Stimulated activated CD8-positive, alpha-beta memory T cell treated with anti-CD3 and anti-CD28 coated beads, Interleukin-2, amount 100 ng/mL, for 48 hours (primary cell): ENCODE measurements around the gene PIK3CD.
"Not testable (repeated sequence)": the region's sequence is repeated elsewhere in the genome, so short reads cannot be mapped to it uniquely, and the experiment has no call there.

Source experiments
- DNase-seq, 2 donors: peaks; one replicate each; pipeline ENCODE4 v3.0.0-alpha.2; 2020; ENCODE audit warnings: low read depth in 2 of 2

Gene PIK3CD

DNA sequence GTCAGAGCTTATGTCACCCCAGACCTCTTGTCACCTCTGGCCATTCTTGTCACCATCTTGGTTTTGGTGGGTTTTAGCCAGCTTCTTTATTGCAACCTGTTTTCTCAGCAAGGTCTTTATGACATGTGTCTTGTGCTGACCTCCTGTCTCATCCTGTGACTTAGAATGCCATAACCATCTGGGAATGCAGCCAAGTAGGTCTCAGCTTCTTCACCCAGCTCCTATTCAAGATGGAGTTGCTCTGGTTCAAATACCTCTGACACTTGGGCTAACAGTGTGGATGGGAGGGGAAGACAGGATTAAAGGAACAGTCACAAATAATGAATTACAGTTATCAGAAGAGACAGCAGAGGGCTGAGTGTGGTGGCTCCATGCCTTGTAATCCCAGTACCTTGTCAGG, 30.5 kb upstream of the PIK3CD start:
- DNase-seq, result no peak

DNA sequence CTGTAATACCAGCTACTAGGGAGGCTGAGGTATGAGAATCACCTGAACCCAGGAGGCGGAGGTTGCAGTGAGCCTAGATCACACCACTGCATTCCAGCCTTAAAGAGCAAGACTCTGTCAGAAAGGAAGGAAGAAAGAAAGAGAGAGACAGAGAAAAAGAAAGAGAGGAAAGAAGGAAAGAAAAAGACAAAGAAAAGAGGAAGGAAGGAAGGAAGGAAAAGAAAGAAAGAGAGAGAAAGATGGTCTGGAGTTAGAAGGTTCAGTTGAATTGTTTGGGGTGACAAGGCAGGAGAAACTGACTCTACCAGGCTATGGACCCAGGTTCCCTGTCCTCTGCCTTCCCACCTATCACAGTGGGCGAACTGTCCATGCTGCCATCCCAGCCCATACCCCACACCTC, 27.4 kb upstream of the PIK3CD start:
- no peak for DNase-seq

DNA sequence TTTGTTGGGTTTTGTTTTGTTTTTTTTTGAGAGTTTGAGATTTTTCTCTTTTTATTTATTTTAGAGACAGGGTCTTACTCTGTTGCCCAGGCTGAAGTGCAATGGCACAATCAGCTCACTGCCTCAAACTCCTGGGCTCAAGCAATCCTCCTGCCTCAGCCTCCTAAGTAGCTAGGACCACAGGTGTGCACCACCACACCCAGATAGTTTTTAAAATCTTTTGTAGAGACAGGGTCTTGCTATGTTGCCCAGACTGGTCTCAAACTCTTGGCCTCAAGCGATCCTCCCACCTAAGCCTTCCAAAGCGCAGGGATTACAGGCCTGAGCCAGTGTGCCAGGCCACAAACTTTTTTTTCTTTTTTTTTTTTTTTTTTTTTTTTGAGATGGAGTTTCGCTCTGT, 26.5 kb upstream of the PIK3CD start:
- DNase-seq, result not testable (repeated sequence)

DNA sequence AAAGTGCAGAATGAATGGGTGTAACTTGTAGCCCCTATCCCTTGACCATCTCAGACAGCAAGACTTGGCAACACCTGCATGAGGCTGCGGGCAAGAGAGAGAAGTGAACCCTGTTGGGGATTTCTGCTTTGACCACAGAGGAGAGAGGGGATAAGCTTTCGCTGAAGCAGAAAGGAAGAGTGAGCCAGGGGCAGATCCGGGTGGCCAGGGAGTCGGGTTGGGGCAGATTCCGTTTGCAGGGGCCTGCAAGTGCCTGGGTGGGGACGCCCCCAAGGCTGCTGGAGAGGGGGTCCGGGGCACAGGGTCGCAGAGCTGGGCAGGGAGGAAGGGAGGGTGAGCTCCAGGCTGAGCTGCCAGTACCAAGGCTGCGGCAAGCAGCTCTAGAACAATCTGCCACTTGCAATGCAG, 25.3 kb upstream of the PIK3CD start:
- peak in 1 of 2 donors; percentile 13 for DNase-seq

DNA sequence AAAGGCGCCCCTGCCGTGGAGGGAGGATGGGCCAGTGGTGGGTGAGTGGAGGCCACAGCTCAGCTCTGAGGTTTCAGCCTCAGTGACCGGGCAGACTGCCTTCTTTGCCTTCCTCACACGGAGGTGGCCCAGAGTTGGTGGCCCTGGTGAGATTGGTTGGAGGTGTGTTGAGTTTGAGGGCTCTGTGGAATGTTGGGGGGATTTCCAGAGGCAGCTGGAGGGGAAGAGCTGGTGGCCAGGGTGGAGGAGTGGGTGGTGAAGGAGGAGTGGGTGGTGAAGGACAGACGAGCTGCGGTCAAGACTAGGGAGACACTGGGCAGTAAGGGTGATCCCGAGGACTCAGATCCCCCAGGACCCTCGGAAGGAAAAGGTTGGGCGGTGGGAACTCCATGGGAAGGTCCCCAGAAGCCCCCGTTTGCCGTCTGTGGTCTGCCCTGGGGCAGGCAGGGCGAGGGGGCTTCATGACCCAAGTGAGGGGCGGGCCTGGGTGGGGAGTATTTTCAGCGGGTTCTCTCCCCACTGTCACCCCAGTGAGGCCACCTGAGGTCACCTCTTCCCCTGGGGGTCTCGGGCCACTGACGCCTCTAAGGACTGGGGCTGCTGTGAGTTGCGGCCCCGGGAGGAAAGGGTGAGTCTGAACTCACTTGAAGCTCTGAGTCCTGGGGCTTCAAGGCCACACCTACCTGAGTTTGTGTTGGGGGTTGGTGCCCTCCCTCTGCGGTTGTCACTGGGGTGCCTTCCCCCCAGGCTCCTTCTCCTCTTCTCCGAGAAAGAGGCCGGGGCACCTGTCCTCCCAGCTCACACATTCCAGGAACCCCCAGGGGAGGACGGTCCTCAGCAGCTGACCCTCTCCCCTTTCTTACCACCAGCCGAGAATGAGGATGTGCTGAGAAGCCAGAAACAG, 22.7 kb upstream of the PIK3CD start:
- DNase-seq, result peak; percentile 71 to 75

DNA sequence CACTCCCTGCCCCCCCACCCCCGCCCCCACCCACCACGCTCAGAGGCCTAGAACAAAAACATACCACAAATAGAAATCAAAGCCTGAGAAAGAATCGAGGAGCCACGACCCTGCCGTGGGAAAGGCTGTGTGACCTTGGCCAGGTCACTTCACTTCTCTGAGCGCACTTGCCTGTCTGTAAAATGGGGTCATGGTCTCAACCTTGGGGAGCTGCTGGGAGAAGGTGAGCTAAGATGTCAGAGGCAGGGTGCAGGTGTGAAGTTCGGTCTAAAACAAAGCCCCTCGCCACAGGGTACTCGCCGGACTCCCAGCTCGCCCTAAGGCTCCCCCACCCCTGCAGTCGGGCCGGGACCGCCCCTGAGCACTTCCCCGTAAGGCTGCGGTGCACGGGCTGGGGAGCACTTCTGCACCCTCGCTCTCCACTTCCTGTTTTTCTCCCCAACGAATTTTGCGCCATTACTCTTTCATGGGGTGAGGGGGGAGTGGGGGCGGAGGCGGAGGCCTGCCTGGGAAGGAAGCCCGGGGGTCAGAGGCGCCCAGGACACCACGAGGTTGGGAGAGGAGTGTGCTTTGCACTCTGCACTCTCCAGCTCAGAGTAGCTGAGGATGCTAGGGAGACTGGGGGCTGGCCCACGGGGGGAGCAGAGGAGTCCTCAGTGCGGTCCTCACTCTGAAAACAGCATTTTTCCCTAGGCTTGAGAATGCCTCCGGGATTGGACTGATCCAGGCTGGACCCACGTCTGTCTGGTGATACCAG, 21.9 kb upstream of the PIK3CD start:
- peak; percentile 70 to 75 for DNase-seq

DNA sequence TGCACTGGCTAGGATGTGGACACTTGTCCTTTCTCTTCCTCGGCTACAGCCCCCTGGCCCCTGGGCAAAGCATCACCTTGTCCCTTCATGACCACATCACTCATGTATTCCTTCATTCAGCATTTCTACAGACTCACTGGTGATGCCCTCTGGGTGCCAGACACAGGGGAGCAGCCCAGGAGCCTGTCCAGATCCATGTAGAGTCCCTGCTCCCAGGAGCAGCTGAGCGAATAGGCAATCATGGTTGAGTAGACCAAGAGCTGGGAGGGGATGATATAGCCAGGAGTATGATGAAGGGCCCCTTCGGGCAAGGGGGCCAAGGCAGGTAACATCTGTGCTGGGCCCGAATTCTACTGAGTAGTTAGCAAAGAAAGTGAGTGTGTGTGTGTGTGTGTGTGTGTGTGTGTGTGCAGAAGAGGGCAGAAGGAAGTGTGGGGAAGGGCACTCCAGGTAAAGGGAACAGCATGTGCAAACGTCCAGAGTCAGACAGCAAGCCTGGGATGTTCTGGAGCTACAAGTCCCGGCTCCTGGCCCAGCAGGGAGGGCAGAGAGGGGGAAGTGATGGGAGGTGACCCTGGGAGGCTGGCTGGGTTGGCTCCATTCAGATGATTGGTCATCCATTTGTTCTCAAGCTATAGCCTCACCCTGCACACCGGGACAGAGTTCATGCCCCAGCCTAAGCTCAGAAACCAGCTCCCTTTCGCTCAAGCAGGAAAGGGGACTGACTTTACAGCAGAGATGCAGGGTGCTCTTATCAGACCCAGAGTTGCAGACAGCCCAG, 21.0 kb upstream of the PIK3CD start:
- DNase-seq, result no peak

DNA sequence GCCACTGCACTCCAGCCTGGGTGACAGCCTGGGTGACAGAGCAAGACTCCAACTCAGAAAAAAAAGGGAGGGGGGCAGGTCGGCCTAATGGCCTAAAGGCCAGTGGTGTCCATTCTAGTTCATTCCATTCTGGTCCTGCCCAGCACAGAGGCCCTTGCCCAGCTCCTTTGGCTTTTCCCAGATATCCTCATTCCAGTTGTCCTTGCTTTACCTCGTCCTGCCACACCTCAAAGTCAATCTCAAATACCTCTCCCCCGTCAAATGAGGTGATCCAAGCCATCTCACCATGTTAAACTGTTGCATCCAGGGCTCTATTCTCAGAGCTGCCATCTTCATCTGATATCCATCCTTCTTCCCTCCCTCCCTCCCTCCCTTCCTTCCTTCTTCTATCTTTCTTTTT, 19.9 kb upstream of the PIK3CD start:
- DNase-seq, result no peak

DNA sequence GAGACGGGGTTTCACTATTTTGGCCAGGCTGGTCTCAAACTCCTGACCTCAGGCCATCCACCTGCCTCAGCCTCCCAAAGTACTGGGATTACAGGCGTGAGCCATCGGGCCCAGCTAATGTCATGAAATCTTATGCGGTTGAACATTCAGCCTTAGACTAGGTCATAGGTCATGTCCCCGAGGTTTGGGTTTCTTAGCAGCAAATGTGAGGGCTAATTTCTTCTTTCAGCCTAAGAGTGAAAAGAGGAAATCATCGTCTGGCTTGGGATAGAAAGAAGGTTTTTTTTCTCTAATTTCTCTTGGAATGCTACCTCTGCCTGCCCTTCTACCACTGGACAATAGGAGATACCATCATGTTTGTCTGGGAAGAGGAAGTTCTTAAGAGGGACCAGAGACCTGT, 18.0 kb upstream of the PIK3CD start:
- no peak for DNase-seq

DNA sequence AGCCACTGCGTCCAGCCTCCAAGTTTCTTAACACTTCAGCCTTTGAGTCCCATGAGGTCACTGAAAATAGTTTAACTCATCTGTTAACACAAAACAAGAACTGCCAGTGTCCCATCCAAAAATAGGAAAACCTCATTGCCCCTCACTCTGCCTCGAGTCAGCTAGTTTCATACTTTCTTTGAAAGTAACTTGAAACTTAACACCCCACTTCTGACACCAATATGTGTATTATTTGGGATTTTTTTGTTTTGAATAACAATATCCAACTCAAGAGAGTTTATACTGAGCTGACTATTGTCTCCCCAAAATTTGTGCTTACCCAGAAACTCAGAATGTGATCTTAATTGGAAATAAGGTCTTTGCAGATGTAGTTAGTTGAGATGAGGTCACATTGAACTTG, 16.9 kb upstream of the PIK3CD start:
- DNase-seq, result no peak

DNA sequence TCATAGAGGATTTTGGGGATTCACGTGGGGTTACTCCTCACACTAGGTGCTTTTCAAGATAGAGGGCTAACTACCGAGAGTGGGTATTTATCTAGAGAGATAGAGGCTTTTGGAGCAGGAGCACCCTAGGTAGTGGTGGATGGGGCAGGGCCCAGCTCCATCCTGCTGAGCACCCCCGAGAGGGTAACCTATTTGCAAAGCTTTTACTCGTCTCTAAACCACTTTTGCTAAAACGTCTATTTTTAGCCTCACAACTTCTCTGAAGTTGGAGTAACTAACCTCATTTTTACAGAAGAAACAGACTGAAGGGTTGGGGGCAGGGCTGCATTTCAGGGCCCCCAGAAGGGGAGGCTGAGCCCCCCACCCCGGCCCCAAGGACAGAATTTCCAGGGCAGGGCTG, 12.3 kb upstream of the PIK3CD start:
- DNase-seq, result no peak

DNA sequence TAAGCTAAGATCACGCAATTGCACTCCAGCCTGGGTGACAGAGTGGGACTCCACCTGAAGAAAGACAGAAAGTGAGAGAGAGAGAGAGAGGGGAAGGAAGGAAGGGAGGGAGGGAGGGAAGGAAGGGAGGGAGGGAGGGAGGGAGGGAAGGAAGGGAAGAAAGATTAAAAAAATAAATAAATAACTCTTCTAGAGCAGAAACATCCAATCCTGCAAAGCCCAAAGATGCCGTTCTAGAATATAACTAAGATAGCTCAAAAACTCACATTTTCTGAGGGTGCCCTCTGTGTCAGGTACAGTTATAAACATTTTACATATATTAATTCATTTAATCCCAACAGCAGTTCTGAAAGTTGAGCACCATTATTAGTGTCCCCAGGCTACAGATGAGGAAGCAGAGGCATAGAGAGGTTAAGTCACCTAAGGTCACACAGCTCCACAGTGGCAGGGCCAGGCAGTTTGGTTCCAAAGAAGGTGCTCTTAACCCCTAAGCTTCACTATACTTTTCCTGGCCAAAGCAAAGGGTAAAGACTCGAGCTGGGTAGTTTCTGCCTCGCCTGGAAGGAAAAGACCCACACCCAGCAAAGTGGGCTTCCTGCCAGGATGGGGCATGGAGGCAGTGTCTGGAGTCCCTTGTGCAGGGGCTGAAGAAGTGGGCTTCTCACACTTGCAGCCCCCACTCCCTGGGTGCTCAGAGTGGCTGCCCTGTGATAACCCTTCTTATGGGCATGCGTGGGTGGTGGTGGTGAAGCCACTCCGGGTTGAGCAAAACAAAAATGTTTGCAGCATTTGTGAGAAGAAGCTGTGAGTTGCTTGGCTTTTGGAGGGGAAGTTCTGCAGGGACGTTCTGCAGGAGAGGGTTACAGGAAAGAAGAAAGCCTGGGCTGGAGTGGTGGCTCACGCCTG, 7.9 kb upstream of the PIK3CD start:
- DNase-seq, result no peak

DNA sequence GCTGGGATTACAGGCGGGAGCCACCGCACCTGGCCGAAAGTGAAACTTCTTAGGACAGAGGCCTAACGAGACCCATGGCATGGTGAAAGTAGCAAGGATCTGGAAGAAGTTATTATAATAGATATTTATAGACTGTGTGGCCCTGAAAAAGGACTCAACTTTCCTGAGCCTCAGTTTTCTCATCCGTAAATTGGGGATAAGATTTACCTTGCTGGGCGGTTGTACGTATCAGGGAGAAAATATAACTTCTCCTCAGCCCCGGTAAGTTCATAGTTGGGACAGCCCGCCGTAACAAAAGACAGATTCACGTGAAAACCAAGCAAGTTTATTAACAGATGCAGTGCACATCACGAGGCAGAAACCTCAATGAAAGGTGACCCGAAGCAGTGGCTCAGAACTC, 5.5 kb upstream of the PIK3CD start:
- no peak for DNase-seq

DNA sequence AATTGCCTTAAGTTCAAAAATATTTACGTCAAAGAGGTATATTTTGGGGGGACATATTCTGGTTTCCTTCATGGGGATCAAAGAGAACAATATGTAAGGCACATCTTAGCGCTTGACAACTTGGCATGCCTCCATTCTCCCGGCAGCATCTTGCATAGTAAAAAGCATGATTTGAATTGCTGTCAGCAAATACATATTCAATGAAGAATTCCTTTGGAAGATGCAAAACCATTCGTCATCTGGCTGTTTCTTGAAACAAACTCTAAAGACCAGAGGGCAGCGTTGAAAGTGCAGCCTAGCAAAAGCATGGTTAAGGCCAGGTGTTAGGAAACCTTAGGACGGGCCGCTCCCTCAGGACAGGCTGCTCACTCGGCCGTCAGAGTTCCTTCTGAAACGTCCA, 3.4 kb upstream of the PIK3CD start:
- no peak for DNase-seq

DNA sequence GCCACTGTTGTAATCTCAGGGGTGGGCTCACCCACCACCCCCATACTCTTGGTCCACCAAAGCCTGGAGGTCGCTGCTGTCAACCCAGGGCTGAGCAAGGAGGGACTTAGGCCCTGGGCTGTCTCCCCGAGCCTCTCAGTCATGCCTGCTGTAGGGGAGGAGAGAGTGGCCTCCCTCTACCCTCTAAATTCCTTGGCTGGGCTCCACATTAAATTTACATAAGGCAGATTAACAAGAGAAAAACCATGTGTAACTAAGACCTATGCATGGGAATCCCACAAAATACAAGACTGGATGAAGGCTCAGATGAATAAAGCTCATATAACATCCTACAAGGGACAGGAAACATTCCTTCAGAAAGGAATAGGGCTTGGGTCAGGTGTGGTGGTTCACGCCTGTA, 1.8 kb upstream of the PIK3CD start:
- DNase-seq, result no peak

DNA sequence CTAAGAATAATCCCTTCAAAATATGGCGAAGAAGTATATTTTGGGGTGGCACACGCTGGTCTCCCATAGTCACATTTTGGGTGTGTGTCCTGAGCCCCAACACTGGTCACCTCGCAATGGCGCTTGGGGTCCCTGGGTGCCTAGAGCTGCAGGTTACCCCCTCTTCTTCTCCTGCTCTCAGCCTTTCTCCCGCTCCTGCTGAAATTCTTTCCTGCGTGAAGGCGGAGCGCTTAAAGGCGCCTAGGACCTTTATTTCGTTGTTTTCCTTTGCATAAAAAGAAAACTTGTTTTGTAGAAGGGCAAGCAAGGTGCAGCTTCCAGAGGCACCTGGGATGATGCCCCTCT, 339 bp upstream of the PIK3CD start:
- no peak for DNase-seq

DNA sequence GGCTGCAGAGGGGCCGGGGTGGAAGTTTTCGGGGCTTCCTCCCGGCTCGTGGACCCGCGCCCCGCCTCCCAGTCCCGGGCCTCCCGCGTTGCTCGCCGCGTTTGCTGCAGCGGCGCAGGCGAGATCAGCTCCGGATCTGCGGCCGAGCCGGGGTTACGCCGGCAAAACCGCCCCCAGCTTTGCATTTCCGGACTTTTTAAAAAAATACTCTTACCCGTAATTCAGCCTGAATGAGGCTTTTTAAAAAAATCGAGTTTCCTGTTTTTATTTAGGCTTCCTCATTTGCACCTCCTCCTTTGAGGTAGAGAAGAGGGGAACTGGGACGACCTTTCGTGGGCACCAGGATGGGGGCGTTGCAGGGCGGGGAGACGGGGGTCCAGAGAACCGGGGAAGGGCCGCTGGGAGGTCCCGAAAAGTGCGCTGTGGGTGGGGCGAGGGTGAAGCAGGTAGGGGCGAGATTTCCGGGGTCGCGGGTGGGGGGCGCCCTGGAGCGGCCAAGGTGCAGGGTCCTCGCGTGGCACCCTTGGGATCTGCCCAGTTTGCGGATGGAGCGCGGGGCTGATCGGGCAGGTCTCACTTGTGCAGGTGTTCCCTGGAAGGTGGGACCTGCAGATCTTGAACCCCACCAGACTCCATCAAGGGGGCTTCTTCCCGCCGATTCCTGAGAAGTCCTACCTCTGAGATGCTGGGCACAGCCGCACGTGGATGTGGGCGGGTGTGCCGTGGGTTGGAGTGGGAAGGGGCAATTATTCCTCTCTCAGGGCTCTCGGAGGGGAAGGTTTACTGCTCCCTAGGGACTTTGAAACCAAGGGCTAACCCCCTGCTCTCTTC, 1.1 kb downstream of the PIK3CD start:
- DNase-seq, result peak in 1 of 2 donors; percentile 33

DNA sequence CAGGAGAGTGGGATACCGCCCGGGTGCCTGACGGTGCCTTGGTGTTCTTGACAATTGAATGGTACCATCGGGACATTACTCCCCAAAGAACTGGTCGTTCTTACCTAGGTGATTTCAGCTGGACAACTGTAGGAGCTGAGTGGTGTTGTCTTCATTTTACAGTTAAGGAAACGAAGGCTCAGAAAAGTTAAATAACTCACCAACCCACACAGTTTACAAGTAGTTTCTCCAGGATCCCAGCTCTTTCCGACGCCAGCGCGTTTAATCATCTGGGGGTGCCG, 1.6 kb downstream of the PIK3CD start:
- peak in 1 of 2 donors; percentile 15 for DNase-seq

DNA sequence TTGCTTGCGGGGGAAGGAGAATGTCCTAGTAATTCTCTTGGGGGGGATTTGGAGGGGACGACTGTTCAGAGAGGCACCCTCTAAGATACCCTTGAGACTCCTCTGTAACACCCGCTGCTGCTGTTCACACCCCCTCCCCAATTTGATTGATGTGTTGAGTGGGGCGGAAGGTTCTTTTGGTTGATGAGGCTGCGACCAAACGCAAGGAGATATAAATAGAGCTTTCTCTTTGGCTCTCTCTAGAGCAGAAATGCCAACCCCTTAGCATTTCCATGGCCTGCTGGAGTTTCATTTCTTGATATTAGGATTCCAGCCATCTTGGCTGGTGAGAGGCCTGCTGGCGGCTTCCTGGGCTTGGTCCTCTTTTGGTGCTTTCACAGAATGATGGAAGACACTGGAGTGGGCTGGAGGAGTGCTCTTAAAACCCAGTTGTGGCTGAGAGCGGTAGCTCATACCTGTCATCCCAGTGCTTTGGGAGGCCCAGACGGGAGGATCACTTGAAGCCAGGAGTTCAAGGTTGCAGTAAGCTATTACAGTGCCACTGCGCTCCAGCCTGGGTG, 2.0 kb downstream of the PIK3CD start:
- peak in 1 of 2 donors; percentile 38 for DNase-seq
